GM21619 (cell line): ENCODE results near the gene PPP1R18.
"Not testable (repeated sequence)": the region's sequence is repeated elsewhere in the genome, so short reads cannot be mapped to it uniquely, and the experiment has no call there.

Experiments used
- ATAC-seq: cut with Tn5 transposase; IDR thresholded peaks from one replicate; pipeline ENCODE4 v1.9.1; 2021; ENCODE audit not compliant: unreplicated experiment

The PPP1R18 gene

DNA sequence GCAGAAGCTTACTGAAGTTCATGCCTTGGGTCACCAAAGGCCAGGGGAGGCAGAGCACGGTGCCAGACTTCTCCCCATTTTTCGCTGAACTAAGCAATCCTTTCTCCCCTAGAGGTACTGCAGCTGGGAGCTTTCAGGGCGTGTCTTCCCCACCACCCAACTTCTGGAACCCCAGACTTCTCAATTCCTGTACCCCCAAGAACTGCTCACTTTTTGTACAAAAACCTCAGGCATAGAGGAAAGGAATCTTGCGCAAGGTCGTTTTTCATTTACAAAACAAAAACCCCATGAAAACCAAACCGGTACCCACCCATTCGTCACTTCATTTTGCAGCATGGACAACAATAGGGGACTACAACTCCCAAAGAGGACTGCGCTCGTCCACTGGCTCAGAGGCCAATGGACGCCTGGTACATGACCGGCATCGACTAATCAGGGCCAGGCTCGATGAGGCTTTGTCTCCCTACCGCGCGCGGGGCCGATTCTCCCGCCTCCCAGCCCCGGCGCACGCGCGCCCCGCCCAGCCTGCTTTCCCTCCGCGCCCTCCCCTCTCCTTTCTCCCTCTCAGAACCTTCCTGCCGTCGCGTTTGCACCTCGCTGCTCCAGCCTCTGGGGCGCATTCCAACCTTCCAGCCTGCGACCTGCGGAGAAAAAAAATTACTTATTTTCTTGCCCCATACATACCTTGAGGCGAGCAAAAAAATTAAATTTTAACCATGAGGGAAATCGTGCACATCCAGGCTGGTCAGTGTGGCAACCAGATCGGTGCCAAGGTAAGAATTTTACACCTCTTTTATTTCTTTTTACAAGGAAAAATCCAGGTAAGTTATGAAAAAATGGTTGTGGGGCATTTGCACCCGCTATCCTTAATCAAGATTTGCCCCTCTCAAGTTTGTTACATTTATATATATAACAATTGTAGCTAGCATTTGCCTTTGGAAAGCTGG is 33.6 kb upstream of the PPP1R18 start, which contains the start of gene TUBB:
Gene TUBB, plus strand, starts transcription at position 562 of the 947 bp plus-strand sequence. Its CDS starts 155 bp downstream, at position 717.
- peak; percentile 38 for ATAC-seq

DNA sequence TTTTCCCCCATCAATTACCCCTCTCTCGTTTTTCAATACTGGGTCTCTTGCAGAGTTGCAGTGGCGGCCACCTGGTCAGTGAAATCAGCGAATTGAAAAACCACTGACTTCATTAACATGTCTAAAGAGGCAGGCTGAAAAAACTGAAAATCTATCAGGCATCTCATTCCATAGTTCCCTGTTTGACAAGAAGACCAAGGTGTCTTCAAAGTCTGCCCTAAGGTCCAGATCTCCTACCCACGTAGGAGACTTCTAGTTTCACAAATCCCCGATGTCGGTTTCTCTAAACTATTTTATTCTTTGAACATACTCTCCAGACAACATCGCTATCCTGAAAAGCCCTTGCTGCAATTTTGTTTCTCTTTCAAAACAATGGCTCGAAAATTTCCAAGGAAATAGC is 32.9 kb upstream of the PPP1R18 start:
- ATAC-seq, result no peak

DNA sequence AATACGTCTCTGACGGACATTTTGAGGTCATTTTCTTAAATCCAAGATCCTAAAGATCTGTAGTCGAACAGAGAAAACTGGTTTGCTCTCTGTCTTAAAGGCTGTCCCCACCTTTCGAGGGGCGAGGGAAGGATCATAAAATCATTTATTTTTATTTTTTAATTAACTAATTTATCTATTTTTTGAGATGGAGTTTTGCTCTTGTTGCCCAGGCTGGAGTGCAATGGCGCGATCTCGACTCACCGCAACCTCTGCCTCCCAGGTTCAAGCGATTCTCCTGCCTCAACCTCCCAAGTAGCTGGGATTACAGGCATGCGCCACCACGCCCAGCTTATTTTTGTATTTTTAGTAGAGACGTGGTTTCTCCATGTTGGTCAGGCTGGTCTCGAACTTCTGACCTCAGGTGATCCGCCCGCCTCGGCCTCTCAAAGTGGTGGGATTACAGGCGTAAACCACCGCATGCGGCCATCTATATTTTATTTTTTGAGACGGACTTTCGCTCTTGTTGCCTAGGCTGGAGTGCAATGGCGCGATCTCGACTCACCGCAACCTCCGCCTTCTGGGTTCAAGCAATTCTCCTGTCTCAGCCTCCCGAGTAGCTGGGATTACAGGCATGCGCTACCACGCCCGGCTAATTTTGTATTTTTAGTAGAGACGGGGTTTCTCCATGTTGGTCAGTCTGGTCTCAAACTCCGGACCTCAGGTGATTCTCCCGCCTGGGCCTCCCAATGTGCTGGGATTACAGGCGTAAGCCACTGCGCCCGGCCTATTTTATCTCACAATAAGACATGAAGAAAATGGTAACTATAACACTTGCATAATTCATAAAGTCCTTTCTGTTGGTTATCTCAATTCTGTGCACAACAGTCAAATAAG is 31.6 kb upstream of the PPP1R18 start:
- not testable (repeated sequence) for ATAC-seq

DNA sequence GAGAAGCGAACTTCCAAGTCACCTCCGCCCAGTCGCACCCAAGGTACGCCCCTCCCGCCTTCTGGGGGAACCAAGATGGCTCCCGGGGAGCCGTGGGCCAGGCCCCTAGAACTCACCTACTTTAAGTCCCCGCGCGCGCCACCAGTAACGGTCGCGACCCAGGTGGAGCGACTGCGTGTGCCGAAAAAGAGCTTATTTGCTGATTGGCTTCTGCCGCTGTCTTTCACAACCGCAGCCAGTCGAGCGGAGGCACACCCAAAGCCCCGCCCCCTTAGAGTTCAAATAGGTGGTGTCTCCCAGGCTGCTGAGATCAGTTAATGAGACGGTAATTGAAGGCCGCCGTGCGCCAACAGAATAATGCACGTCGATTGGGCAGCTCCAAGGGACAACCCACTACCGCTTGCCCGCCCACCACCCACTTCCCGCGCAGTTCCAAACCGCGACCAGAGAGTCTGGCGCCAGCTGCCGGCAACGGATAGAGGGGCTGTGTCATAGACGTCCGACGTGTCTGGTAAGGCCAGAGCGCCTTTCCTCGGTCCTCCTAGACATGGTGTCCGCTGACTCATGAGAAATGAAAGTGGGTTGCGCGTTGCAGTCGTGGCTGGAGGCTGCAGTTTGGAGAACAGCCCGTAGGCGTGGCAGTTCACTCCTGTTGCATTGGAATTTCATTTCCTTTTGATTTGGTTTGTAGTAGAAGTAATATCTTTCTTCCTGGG is 30.8 kb upstream of the PPP1R18 start, which contains the start of gene MDC1:
Gene MDC1, minus strand, starts transcription at position 153 of the 716 bp plus-strand sequence. CDS start 2,106 bp downstream, outside the sequence.
- ATAC-seq, result peak; percentile 63

DNA sequence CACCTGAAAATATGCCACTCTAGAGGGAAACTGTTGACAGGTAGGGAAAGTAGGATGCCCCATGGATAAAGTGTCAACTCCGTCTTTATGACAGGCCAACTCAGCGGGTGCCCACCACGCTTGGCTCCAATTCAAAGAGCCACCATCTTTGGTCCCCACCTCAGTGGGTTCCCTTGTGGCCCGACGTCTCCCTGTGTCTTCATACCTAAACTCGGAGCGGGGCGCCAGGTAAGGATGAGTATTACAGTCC is 30.4 kb upstream of the PPP1R18 start:
- no peak for ATAC-seq

DNA sequence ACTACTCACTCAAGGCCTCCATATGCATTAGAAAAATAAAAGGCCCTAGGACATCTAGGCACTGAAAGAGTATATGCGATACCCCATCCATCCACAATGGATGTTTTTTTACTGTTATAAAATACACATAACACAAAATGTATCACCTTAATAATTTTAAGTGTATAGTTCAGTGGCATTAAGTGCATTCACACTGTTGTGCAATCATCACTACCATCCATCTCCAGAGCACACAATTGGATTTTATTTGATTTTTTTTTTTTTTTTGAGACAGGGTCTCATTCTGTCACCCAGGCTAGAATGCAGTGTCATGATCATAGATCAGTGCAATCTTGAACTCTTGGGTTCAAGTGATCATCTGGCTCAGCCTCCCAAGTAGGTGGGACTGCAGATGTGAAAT is 27.8 kb upstream of the PPP1R18 start:
- no peak for ATAC-seq

DNA sequence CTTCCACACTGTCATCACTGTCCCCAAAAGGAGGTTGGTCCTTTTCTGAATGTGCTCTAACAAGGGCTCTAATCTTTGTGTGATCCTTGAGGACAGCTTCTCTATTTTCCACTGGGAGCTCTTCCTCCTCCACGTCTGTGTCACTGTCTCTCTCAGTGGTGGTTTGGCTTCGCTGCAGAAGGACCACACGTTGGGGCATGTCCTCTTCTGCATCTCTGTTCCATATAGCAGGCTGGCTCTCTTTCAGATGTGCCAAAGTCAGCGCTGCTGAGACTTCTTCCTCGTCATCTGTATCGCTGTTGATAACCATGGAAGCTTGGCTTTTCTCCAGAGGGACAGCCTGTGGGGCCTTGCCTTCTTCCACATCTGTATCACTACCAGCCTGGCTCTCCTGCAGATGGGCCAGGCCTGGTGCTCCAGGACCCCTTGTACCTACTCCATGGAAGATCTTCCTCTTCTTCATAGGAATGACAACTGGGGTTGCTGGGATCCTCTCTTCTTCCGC is 26.0 kb upstream of the PPP1R18 start:
- no peak for ATAC-seq

DNA sequence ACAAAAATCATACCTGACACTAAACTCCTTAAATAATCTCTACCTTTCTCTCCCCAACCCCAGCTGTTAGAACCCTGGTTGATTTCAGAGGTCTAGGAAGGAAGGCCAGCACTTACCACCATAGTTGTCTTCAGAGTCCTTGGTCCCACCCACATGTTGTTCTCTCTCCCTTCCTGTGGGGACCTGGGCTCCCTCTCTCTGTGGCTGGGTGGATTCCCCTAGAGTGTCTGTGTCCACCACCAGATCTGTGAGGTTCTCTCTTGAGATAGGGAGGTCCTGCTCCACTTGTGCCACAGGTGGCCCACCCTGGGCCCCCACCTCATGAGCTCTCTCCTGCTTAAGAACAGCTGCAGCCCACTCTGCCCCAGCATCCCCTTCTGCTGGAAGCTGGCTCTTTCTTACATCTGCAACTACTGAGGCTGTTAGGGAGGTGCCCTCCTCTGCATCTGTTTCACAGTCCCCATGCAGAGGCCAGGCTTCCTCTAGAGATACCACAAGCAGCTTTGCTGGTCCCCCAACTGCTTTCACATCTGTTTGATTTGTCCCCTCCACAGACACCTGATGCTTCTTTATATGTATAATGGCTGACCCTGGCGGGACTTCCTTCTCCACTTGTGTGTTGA is 25.4 kb upstream of the PPP1R18 start:
- ATAC-seq, result no peak

DNA sequence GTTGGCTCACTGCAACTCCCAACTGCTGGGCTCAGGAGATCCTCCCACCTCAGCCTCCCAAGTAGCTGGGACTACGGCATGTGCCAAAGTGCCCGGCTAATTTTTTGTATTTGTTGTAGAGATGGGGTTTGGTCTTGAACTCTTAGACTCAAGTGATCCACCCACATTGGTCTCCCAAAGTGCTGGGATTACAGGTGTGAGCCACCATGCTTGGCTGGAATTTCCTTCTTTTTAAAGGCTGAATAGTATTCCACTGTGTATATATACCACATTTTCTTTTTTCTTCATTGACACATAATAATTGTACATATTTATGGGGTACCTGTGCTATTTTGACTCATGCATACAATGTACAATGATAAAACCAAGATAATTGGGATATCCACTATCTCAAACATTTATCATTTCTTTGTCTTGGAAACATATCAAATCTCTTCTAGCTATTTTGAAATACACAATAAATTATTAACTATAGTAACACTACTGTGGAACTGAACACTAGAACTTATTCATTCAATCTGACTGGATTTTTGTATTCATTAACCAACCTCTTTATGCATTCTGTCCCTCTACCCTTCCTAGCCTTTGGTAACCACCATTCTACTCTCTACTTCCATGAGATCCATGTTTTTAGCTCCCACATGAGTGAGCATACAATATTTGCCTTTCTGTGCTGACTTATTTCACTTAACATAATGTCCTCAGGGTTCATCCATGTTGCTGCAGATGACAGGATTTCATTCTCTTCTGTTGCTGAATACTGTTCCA is 22.8 kb upstream of the PPP1R18 start:
- ATAC-seq, result no peak

DNA sequence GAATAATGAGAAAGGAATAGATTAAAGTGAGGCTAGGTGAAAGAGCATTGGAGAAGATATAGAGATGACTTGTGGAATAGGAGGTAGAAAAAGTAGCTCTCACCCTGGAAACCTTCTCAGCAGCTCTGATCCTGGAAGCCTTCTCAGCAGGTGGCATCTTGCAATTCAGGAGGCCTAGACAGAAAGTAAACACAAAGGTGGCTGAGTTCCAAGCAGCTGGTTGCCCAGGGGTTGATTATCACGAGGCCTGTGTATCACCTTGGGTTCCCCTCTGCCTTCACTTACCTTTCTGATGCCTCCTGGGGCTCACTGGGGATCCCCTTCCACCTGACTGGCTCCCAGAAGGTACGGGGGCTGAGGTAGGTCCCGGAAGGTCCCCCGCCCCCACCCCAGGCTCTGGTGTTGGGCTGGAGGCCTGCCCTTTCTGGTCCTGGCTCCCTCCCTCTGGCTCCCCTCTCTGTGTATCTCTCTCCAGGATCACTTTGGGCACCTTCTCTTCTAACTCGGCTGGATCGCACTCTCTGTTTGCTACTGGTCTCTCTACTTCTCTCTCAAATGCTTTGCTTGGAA is 20.9 kb upstream of the PPP1R18 start:
- ATAC-seq, result no peak

DNA sequence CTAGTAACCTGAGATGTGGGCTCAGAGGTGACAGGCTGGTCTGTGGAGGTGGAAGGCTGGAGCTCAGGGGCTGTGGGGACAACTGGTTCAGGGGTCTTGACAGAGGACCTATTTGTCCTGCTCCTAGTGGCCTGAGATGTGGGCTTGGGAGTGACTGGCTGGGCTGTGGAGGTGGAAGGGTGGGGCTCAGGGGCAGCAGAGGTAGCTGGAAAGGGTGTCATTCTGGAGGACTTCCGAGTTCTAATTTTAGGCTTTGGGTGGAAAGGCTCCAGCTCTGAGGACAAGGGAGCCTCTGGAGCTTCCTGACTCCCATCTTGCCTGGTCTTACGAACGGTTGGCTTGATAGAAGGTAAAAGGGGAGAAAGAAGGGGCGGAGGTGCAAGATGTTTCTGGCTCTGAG is 19.2 kb upstream of the PPP1R18 start:
- no peak for ATAC-seq

DNA sequence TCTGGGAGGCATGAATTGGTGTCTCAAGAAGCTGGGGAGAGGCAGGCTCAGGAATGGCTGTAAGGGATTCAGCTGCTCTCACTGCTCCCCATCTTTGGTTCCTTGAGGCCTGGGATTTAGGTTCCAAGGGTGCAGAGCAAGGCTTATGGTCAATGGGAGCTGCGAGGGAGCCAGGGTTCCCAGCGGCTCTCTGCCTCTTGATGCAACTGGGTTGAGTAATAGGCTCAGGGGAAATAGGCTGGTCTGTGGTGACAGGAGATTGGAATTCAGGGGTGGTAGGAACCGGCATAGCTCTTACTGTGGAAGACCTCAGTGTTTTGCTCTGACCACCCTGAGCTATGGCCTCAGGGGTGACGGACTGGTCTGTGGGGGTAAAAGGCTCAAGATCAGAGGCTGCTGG is 17.4 kb upstream of the PPP1R18 start:
- ATAC-seq, result no peak

DNA sequence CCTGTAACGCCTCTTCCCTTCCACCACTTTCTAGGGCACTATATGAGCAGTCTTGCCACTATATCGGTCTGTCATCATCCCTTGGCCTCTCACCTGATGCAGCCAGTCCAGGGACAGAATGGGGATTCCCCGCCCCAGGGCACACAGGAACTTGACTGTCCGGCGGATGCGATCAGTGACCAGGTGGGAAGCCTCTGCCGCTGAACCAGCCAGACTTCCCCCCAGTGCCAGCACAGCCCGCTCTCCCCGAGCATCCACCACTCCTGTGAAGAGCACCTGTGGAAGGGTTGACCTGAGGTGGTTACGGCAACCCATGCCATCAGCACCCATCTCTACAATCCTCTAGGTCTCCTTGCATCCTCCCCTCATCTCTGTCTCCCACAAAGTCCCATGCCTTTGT is 16.6 kb upstream of the PPP1R18 start:
- no peak for ATAC-seq

DNA sequence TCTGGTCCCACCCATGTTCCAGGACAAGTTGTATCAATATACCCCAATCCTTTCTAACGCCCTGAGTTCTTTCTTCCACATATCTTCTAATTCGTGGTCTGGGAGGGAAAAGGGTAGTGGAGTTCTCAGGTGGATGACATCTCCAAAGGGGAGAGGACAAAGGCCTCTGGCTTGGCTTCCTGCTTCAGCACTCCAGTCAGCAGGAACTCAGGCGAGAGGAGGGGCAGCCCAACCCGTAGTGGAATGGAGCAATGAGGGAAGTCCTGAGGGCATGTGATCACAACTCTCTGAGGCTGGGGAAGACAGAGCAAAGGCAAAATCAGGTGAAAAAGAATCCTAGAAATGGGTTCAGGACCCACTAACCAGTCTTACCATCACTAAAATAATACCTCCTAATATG is 13.9 kb upstream of the PPP1R18 start:
- ATAC-seq, result no peak

DNA sequence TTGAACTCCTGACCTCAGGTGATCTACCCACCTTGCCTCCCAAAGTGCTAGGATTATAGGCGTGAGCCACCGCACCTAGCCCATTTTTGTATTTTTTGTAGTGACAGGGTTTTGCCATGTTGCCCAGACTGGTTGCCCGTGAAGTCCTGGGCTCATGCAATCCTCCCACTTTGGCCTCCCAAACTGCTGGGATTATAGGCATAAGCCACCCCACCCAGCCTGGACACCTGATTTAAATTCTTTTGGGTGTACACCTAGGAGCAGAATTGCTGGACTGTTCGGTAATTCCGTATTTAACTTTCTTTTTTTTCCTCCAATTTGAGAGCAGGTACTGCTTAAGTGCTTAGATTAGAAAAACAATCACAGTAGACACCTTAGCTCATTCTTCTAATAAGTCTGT is 10.0 kb upstream of the PPP1R18 start:
- ATAC-seq, result no peak

DNA sequence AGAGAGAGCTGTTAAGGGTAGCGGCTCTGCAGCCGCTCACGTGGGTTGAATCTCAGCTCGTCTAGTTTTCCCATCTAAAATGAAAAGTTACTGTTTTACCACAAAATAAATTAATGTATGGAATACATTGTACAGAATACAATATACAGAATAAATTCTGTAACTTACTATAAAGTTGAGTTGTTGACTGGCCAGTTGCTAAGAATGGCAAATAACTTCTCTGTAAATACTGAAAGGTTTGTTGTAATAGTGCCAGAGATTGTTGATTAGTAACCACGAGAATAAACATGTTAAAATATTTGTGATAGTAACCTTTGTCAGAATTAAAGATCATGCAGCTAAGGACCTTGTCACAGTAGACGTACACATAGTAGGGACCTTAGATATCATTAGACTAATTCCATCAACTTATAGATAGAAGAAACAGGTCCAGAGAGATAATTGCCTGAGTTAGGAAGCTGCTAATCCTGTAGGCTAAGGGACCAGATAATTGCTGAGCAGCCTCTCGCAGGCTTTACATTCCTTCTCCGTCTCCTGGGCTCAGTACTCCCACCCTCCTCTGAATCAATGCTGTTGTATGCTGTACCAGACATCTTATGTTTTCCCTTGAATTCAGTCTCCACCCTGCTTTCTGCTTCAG is 4.9 kb upstream of the PPP1R18 start:
- ATAC-seq, result no peak

DNA sequence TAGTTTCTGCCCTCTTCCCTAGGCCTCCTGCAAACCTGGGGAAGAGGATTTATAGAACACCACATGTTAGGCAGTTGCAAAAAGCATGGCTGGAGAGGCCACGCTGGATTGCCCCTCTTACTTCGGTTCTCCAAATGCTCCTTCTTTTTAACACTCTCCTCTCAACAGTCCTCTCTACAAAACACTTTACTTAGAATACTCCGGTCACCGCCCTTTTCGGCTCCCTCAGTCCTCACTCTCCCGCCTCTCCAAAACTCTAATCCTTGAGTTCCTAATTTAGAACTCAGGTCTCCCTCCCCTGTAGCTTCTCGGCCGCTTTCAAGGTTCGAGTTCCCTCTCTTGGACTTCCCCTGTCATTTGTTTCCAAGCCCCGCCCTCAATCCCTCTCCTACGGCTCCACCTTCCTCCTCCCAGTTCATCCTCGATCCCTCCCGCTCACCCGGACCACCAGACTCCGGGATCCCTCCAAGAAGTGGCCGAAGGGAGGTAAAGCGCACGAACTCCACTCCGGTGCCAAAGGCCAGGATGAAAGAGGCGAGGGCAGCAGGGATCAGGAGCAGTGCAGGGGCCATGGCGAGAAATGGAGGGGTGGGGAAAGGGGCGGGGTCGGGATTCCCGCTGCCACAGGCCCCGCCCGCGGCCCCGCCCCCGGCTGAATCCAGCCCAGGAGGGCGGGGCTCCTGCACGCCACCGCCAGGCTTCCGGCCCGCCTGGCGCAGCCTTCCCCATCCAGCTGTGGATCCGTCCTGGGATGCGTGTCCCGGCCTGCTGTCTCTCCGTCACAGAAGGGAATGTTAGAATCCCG is 4.2 kb upstream of the PPP1R18 start, which contains the start of gene NRM:
Gene NRM, minus strand, starts transcription at position 582 of the 805 bp plus-strand sequence. Its CDS starts 10 bp downstream, at position 572.
- peak; percentile 21 for ATAC-seq

DNA sequence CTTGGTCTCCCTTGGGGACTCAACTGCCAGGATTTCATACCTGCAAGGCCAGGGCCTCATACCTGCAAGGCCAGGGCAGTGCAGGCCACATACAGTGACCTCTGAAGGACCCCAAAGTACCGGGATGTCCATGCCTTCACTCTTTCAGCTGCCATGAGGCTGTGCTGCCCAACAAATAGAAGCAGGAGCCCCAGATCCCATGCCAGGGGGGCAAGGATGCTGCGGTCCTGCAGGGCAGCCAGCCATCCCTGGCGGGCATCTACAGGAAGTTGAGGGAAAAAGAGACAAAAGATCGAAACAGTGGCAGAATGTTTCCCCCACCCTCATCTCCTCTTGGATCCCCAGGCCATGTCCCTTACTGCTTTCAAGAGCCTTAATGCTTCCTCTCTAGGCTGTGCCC is 3.5 kb upstream of the PPP1R18 start:
- no peak for ATAC-seq
